Kasumi-1 (cell line): ENCODE measurements around the gene SPATA21.

ENCODE experiments used
- DNase-seq, 2 experiments: peaks; one replicate each; lab custom pipeline; 2025; lab: John Stamatoyannopoulos, UW

Gene SPATA21

DNA sequence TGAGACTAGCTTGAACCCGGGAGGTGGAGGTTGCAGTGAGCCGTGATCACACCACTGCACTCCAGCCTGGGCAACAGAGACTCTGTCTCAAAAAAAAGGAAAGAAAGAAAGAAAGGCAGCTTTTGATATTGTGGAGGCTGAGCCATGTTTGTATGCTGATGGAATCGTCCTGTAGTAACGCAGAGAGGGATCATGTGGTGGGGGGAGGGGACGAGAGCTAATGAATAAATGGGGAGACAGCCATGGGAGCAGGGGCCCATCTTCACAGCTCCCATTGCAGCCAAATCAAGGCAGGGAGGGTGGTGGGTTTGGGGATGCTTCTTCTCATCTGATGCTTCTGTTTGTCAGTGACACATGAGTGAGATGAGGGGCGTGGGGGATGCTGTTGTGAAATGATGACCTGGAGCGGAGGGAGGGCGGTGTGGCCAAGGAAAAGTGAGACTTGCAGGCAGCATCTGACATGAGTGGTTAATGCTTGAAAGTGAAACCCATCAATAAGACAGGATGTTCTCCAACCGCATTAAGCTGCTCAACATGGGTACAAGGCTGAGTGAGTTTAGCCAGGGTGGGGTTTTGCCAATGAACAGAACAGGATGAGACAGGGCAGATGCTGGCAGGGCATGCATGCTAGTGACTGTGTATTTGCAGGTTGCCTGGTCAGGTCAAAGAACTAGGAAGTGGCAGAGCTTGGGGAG is 16.7 kb downstream of the SPATA21 start:
- DNase-seq, result no peak

DNA sequence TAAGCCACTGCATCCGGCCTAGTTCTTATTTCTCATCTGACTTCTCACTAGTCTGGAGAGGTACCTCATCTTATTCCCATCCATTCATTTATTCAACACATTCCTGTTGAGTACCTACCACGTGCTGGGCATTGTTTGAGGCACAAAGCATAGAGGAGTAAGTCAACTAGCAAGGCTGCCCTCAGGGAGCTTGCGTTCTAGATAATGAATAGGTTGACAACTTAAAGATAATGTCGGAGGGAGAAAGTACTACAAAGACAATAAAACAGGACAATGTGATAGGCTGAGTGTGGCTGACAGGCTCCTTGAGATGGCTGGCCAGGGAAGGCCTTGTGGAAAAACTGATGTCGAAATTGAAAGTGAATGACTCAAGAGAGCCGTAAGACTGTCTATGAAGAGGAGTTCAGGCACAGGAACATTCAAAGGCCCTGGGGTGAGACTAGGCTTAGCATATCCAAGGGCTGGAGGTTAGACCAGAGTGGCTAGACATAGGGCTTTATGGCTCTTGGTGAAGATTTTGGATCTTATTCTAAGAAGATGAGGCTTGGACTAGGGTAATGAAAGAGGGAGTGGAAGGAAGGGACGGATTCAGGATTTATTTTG is 18.3 kb downstream of the SPATA21 start:
- no peak for DNase-seq

DNA sequence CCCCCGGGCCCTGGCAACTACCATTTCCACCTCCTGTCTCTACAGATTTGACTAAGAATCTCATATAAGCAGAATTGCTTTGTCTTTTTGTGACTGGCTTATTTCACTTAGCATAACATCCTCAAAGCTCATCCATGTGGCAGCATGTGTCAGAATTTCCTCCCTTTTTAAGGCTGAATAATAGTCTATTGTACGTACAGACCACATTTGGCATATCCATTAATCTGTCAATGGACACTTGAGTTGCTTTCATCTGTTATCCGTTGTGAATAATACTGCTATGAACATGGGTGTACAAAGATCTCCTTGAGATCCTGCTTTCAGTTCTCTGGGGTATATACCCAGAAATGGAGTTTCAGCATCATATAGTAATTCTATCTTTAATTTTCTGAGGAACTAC is 24.0 kb downstream of the SPATA21 start:
- DNase-seq, result no peak

DNA sequence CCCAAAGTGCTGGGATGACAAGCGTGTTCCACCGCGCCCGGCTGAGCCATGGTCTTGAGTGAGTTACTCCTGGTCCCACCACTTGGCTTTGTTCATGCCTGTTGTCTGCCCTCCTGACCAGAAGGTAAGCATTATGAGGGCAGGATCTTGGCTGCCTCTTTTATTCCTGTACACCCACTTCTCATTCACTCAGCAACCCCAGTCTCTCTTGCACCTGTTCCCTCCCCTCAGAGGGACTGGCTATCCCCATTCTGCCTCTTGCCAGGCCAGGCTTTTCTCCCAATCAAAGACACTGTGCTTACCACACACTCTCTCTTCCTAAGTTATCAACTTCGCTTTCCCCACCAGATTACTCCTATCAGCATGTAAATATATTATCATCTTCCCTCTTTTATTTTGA is 26.4 kb downstream of the SPATA21 start:
- DNase-seq, result no peak

DNA sequence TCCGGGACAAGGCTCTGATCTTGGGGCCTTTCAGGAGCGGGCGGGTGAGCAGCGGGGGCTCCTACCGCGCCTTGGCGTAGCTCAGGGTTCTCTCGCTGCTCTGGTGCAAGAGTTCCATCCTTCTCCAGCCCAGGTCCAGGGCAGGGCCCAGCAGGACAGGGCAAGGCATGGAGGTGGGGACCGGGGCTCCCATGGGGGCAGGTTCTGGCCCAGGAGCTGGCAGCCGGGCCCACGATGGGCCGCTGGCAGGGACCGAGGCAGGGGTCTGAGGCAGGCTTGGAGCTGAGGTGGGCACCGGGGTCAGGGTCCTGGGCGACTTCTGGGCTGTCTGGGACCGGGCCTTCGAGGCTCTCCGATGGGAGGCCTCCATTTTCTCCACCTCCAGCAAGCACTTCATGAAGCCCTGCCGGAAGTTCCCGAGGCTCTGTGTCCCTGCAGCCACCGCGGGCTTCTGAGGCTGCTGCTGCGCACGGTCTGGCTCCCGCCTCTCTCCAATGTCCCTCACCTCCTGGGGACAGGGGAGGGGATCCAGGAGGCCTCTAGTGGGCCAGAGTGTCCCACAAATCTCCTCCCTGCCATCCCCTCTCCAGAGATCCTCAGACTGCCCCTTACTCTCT is 27.6 kb downstream of the SPATA21 start:
- no peak for DNase-seq

DNA sequence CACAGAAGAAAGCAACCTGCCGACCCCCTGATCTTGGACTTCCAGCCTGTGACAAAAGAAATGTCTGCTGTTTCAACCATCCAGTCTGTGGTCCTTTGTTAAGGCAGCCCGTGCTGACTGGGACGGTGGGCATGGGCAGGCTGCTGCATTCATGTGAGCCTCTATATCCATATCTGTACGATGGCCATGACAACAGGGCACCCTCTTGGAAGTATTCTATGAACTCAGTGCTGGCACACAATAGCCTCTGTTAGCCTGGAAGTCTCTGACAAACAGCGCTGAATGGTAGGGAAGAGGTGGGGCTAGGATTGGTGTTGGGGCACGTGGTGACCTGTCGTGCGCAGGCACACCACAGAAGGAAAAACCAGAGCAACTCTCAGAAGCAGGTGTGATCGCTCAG is 30.4 kb downstream of the SPATA21 start:
- DNase-seq, result no peak

DNA sequence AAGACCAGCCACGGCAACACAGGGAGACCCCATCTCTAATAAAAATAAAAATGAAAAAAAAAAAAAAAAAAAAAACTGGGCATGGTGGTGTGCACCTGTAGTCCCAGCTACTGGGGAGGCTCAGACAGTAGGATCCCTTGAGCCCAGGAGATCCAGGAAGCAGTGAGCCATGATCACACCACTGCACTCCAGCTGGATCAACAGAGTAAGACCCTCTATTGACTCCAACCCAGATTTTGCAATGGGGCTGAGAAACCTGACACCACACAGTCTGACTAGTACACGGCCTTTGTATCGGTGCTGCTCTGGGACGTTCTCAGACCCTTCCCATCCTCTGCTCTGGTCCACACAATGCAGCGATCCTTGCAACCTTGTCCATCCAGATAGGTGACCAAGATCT is 31.8 kb downstream of the SPATA21 start:
- DNase-seq, result no peak

DNA sequence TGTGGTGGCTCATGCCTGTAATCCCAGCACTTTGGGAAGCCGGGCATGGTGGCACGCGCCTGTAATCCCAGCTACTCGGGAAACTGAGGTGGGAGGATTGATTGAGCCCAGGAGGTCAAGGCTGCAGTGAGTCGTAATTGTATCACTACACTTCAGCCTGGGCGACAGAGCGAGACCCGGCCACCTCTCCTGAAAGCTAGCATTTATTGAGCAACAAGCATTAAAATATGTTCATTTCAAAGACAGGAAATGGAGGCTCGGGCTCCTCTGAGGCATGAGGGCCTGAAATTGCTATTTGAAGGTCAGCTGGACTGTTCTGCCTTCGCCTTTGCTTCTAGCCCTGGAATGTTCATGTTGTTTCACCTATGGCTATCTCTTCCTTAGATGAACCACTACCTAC is 34.5 kb downstream of the SPATA21 start:
- no peak for DNase-seq

DNA sequence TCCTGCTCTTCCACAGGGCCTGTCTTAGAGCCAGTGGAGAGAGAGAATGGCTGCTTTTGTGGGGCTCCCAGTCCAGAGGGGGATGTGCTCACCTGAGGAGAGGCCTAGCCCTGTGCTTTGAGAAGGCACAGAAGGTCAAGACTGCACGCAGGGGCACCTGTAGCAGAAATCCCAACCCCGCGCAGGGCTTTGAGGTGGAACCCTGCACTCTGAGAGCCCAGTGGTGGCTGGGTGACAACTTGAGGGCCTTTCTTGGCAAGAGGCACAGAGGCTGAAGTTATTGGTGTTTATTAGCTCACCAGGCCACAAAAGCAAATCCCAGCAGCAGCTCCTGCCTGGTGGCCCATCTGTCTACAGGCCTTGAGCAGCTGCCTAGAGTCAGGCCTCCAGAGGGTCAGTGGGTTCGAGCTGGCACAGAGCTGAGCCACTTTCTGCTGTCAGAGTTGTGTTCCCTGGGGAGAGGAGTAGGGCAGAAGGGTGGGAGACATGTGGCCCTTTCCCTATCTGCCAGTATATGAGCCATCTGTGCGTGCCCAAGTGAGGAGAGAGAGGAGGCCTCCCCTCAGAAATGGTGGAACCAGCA is 38.8 kb downstream of the SPATA21 start:
- DNase-seq, result no peak

DNA sequence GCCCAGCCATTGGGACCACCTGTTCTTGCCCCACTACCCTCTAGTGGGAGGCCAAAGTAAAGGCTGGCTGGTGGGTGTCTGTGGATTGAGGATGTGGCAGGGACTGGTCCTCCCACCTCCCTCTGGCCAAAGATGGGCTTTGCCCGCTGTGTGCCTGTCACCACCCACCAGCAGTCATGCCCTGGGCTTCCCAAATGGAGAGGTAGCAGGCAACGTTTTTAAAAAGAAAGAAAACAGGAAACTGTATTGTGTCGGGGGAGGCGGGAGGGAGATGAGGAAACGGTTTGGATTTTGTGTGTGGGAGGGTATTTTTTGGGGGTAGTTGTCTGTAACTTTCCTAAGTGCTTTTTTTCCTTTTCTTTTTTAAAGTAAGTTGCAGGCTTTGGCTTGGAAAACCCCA is 40.1 kb downstream of the SPATA21 start:
- peak; percentile 19 to 28 for DNase-seq

DNA sequence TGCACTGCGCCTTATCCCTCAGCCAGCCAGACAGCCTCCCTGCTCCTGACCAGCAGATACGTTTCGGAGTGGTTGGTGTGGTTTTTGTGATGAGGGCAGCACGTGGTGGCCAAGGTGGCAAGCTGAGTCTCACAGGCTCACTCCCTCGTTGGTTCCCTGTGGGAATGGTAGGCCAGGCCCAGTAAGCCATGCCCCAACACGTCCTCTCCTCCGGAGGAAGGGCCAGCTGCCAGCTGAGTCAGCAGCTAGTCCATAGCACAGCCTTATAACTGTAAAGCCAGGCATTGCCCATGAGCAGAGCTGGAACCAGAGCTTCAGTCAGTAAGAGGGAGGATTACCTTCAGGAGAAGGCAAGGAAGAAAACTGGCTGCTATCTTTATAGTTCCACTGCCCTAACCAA is 40.6 kb downstream of the SPATA21 start:
- DNase-seq, result no peak

DNA sequence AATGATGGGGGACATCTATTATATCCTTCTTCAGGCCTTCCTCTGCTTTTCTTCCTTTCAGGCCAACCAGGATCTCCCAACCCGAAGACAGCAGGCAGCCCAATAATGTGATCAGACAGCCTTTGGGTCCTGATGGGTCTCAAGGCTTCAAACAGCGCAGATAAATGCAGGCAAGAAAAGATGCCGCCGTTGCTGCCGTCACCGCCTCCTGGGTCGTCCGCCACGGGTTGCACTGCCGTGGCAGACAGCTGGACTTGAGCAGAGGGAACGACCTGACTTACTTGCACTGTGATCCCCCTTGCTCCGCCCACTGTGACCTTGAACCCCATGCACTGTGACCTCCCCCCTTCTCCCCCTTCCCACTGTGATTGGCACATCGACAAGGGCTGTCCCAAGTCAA is 42.2 kb downstream of the SPATA21 start:
- DNase-seq, result no peak

DNA sequence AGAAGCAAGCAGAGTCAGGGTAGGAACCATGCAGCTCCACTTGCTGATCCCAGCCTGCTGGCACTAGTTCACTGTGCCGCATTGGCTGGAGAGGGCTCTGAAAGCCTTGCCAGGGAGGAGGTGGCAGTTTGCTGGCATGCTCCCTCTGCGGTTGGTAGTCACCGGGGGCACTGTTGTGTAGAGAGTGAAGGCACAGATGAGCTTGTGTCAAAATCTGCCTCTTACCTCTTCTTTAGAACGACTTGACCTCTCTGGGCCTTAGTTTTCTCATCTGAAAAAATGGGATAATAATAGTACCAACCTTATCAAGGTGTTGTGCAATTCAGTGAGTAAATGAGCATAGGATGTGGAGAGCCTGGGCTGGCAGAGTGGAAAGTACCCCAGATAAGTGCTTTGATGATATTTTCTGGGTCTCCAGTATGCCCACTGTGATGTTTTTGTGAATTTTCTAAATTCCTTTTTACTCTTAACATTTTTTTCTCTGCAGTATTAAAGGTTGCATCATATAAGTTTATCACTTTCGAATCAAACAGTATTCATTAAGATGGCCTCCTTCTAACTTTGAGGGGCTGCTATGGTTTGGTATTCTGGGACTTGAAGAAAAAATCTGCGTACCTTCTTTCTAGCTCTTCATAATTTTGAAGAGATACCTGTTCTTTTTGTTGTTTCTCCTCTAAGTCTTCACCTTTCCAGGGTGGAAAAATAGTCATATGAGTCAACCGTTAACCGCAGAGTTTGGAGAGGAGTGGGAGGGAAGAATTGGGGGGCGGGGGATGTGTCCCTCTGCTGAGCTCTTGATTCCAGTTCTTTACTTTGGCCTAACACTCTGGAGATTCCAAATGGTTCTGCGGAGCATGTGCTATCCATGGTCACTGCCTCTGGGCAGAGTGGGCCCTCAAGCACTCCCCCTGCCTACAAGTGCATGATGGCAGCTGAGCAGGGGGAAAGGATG is 43.4 kb downstream of the SPATA21 start:
- DNase-seq, result no peak

DNA sequence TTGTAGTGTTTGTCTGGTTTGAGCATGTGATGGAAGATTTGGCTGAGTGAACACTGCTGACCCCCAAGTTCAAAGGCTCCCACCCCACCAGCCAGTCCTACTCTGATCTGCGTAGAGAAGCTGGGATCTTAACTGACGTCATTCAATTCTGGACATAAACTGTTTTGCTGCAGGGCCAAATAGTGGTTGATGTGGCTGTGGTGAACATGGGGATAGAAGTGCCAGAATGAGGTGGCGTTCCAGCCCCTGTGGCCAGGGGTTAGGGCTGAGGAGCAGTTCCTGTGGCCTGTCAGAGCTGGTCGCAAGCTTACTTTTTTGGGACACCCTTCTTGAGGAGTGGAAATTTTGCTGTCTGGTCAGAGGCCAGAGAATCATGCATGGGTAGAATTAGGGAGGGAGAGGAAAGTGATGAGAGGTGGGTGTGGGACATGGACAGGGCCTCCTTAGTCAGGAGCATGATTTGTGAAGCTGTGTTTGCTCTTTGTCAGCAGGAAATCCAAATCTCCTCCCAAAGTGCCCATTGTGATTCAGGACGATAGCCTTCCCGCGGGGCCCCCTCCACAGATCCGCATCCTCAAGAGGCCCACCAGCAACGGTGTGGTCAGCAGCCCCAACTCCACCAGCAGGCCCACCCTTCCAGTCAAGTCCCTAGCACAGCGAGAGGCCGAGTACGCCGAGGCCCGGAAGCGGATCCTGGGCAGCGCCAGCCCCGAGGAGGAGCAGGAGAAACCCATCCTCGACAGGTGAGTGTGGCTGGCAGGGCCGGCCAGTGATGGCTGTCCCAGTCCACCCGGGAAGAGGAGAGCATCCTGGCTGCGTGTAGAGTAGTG is 44.3 kb downstream of the SPATA21 start:
- DNase-seq, result no peak

DNA sequence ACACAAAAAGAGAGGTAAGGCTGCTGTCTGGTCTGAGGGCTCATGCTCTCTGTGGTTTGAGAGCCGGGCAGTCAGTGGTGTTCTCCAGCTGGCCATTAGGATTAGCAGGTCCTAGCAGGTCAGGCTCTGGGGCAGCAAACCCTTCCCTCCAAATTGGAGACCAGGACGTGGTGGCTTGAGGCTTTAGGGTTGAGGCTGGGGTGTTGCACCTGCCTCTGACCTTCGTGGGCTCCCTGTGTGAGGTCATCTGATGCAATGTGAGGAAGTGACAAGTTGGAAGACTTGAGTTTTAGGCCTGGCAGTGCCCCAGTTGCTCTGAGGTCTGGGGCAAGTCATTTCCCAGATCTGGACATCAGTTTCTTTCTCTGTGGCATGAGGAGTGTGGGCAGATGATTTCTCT is 45.8 kb downstream of the SPATA21 start:
- no peak for DNase-seq

DNA sequence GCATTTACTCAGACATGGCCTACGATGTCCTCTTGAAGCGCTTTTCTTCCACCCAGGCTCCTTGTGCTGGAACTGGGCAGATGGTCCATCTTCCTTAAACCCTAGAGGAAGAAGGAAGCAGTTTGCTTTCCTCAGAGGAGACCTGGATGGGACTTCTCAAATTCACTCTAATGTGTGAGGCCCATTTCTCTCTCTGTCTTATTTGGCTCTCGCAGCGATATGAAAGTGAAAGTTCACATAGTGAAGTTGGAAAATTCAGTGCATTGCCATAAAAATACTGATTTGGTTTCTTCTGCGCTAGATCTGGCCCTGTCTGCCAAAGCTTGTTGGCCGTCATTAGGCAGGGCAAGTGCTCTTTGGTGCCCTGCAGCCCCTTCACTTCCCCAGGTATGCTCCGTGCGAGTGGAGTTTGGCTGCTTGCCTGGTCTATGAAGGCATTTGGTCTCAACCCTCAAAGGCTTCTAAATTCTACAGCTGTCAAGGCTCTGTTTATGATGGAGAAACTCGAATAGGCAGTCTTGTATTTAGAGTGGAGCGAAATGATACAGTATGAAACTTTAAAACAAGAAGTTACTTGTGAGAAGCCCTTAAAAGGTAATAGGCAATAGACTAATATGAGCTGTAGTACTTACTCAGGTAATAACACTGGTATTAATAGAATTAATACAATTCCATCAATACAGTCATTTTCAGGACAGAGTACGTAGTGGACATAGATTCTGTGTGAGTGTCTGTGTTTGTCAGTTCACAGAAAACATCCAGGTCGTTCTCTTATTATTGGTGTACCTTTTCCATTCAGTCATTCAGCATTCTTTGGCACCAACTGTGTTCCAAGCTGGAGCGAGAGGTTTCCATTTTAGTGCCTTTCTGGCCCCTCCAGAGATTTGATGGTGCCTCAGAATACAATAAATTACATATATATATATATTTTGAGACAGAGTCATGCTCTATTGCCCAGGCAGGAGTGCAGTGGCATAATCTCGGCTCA is 49.7 kb downstream of the SPATA21 start:
- no peak for DNase-seq

DNA sequence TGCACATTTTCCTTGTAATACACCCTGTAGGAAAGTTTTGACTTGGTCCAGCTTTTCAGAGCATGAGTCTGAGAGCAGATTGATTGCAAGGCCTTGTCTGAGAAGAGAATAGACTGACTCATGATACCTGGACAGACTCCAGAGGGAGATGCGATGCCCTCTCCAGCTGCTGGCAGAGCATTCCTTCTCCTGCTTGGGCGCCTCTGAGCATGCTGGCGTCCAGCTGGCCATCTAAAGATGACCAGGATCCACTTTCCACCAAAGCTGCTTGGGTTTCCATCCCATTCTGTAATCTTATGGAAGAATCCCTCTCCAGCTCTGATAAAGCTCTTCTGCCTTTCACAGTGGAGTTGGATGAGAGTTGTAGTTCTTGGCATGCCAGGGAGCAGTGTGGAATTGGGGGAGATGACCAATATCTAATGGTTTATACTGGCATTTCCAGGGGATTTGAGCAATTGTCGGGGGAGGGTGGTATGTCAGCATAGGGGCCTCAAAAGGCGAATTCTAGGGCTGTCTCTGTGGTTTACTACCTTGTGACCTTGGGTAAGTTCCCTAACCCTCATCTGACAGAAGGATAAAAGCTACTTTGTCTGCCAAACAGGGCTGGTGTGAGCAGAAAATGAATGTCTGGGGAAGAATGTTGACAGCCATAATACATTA is 50.6 kb downstream of the SPATA21 start:
- DNase-seq, result no peak

DNA sequence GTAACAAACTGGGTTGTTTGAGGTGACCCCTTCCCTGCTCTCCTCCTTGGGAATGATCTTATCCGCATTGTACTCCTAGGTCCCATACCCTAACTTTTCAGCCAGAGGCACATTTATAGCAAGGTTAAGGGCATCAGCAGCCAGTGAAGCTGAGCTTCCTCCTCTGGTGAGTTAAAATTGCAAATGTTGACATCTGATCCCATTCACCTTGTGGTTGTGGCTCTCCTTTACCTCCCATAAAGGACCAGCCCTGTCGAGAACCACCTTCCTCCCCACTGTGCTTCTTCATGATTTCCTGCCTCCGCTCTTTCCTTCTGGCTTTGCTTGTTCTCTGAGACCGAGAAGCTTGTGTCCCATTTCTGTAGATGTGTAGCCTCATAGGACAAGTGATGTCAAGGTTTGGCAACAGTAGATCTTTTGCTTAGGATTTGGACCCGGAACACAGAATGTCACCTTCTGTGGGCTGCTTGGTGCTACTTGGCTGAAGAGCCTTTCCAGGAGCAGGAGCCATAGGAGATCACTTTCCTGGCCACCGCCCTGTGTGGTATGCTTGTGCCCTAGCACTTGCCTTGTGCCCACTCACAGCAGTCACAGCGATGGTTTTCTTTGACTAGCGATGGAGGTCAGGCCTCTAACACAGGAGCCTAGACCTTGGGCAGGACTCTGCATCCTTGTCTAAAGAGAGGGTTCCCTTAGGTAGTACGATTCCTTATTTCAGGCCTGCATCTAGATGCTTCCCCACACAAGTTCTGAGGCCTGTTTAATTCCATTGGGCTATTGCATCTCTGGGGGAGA is 51.4 kb downstream of the SPATA21 start:
- no peak for DNase-seq

DNA sequence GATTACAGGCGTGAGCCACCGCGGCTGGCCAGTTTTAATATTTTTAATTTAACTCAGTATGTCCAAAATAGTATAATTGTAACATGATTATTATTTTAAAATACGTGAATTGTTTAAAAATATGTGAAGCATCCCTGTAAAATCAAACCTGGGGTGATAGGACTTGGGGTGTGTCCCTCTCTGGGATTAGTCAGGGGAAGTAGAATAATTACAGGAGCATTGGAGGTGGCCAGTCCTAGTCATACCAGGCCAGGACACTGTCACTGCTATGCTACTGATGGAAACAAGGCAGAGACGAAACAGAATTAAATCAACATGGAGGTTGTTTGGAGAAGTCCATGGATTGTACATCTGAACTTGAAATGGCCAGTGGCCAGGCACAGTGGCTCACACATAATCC is 53.3 kb downstream of the SPATA21 start:
- no peak for DNase-seq
